Measurements from ENCODE around the gene SRC. TPM values are rescaled to one million over a fixed set of nuclear protein-coding genes. Genes with fewer than 3 reads are reported as not detected.

Gene SRC
- total RNA-seq, 2 donors from 2014 or later, result 117 to 121 TPM

GRCh38 chr20:37355252-37356180 lies 9.6 kb downstream of the SRC start:
- DNase-seq (peak in 1 of 2 donors; percentile 24), ATAC-seq (peak; percentile 14)
- intact Hi-C loops (cut with DNase I, micrococcal nuclease), result no loop called here

GRCh38 chr20:37356387-37356786 lies 10.4 kb downstream of the SRC start:
- intact Hi-C loops (cut with DNase I, micrococcal nuclease), result no loop called here
- DNase-seq (peak; percentile 50 to 66), ATAC-seq (no peak)

GRCh38 chr20:37356961-37357371 lies 11.0 kb downstream of the SRC start:
- DNase-seq (peak in 1 of 2 donors; percentile 21), ATAC-seq (no peak)
- intact Hi-C loops (cut with DNase I, micrococcal nuclease), result no loop called here

- no peak for ATAC-seq
- peak in 1 of 2 donors; percentile 28 for DNase-seq
- intact Hi-C loops (cut with DNase I, micrococcal nuclease), result no loop called here
Observed at GRCh38 chr20:37357481-37358365, 11.8 kb downstream of the SRC start.

GRCh38 chr20:37358366-37359150 lies 12.6 kb downstream of the SRC start:
- no peak for ATAC-seq
- intact Hi-C loops (cut with DNase I, micrococcal nuclease), result no loop called here
- DNase-seq, result peak in 1 of 2 donors; percentile 32

GRCh38 chr20:37359331-37359730 lies 13.4 kb downstream of the SRC start:
- peak in 1 of 2 donors; percentile 18 for DNase-seq
- no peak for ATAC-seq
- intact Hi-C loops (cut with DNase I, micrococcal nuclease), result no loop called here

GRCh38 chr20:37359836-37360235 lies 13.9 kb downstream of the SRC start:
- no peak for ATAC-seq
- DNase-seq, result peak in 1 of 2 donors; percentile 3
- intact Hi-C loops (cut with DNase I, micrococcal nuclease), result no loop called here

- no peak for ATAC-seq
- intact Hi-C loops (cut with DNase I, micrococcal nuclease), result no loop called here
- DNase-seq, result peak in 1 of 2 donors; percentile 10
Observed at GRCh38 chr20:37360391-37361115, 14.6 kb downstream of the SRC start.

GRCh38 chr20:37361336-37361735 lies 15.4 kb downstream of the SRC start:
- DNase-seq (peak in 1 of 2 donors; percentile 17), ATAC-seq (no peak)
- intact Hi-C loops (cut with DNase I, micrococcal nuclease), result no loop called here

- ATAC-seq (no peak), DNase-seq (peak in 1 of 2 donors; percentile 22)
- intact Hi-C loops (cut with DNase I, micrococcal nuclease), result no loop called here
Observed at GRCh38 chr20:37362231-37362792, 16.4 kb downstream of the SRC start.

- DNase-seq (peak in 1 of 2 donors; percentile 18), ATAC-seq (no peak)
- intact Hi-C loops (cut with DNase I, micrococcal nuclease), result no loop called here
Observed at GRCh38 chr20:37362821-37363220, 16.9 kb downstream of the SRC start.

- intact Hi-C loops (cut with DNase I, micrococcal nuclease), result no loop called here
- no peak for ATAC-seq
- DNase-seq, result peak in 1 of 2 donors; percentile 21
Observed at GRCh38 chr20:37363221-37364012, 17.5 kb downstream of the SRC start.

- no peak for ATAC-seq
- peak in 1 of 2 donors; percentile 8 for DNase-seq
- intact Hi-C loops (cut with DNase I, micrococcal nuclease), result no loop called here
Observed at GRCh38 chr20:37364013-37364926, 18.3 kb downstream of the SRC start.

- intact Hi-C loops (cut with DNase I, micrococcal nuclease), result no loop called here
- DNase-seq, result peak in 1 of 2 donors; percentile 11
- ATAC-seq, result no peak
Observed at GRCh38 chr20:37364927-37365272, 19.0 kb downstream of the SRC start.

- ATAC-seq, result no peak
- intact Hi-C loops (cut with DNase I, micrococcal nuclease), result no loop called here
- peak; percentile 2 to 18 for DNase-seq
Observed at GRCh38 chr20:37365760-37366638, 20.1 kb downstream of the SRC start.
